Neuronal stem cell (in vitro differentiated cells): ENCODE results near the gene PXK.
"Not testable (repeated sequence)": the region's sequence is repeated elsewhere in the genome, so short reads cannot be mapped to it uniquely, and the experiment has no call there.

Experiments used
- DNase-seq: peaks from one replicate; pipeline ENCODE4 v3.0.0-alpha.2; 2013; ENCODE audit warnings: low spot score
- H2AFZ ChIP-seq: one replicate; pipeline ENCODE4 v1.6.1; 2013; ENCODE audit warnings: mild to moderate bottlenecking, low read length, inconsistent platforms
- H2AK5ac ChIP-seq: 2 replicates; pipeline ENCODE4 v1.6.1; 2013; ENCODE audit warnings: low read depth, mild to moderate bottlenecking, inconsistent platforms, low read length, moderate library complexity, mixed read lengths
- H2BK120ac ChIP-seq: 2 replicates; pipeline ENCODE4 v1.6.1; 2013; ENCODE audit warnings: low read depth, mild to moderate bottlenecking, inconsistent platforms, low read length, moderate library complexity, mixed read lengths
- H2BK12ac ChIP-seq: one replicate; pipeline ENCODE4 v1.6.1; 2013; ENCODE audit warnings: low read length, inconsistent platforms
- H2BK15ac ChIP-seq: 2 replicates; pipeline ENCODE4 v1.6.1; 2013; ENCODE audit warnings: mild to moderate bottlenecking, low read length, inconsistent platforms, mixed read lengths
- H2BK5ac ChIP-seq: one replicate; pipeline ENCODE4 v1.6.1; 2013; ENCODE audit warnings: inconsistent platforms, mild to moderate bottlenecking, low read length, moderate library complexity
- H3K14ac ChIP-seq: one replicate; pipeline ENCODE4 v1.6.1; 2013; ENCODE audit warnings: low read length, inconsistent platforms
- H3K18ac ChIP-seq: 2 replicates; pipeline ENCODE4 v1.6.1; 2013; ENCODE audit warnings: low read length, inconsistent platforms
- H3K23ac ChIP-seq: 2 replicates; pipeline ENCODE4 v1.6.1; 2013; ENCODE audit warnings: low read depth, mild to moderate bottlenecking, mixed read lengths, low read length, inconsistent platforms; ENCODE audit not compliant: poor library complexity
- H3K27ac ChIP-seq: replicated peaks from 3 replicates; pipeline ENCODE4 v1.5.1; 2013; ENCODE audit warnings: low read length, inconsistent platforms
- H3K27me3 ChIP-seq, 3 experiments: 2 replicates each; pipeline ENCODE4 v1.6.1; 2013; ENCODE audit warnings: low read length in 3 of 3, mild to moderate bottlenecking in 2 of 3, inconsistent platforms in 1 of 3, low read depth in 1 of 3, mixed read lengths in 1 of 3, moderate library complexity in 1 of 3; ENCODE audit not compliant: control insufficient read depth in 3 of 3, insufficient read depth in 3 of 3
- H3K36me3 ChIP-seq, 2 donors: replicated peaks in 1 of 2; 2 replicates each; pipeline ENCODE4 v1.6.1; 2013; ENCODE audit warnings: low read length in 2 of 2; ENCODE audit not compliant: control insufficient read depth in 2 of 2, insufficient read depth in 2 of 2
- H3K4ac ChIP-seq: 2 replicates; pipeline ENCODE4 v1.6.1; 2013; ENCODE audit warnings: inconsistent platforms, mild to moderate bottlenecking, low read length, moderate library complexity
- H3K4me1 ChIP-seq, 2 donors: 1 replicate in 1 of 2; 2 replicates in 1 of 2; pipeline ENCODE4 v1.6.1; 2013; ENCODE audit warnings: low read length in 2 of 2, low read depth in 1 of 2; ENCODE audit not compliant: control insufficient read depth in 2 of 2, insufficient read depth in 1 of 2
- H3K4me2 ChIP-seq: one replicate; pipeline ENCODE4 v1.6.1; 2013; ENCODE audit warnings: mild to moderate bottlenecking, low read length, inconsistent platforms; ENCODE audit not compliant: insufficient read depth, poor library complexity, severe bottlenecking
- H3K4me3 ChIP-seq, 2 donors: 2 replicates each; pipeline ENCODE4 v1.5.1; 2013; ENCODE audit warnings: low read length in 2 of 2, mild to moderate bottlenecking in 2 of 2, inconsistent platforms in 1 of 2, moderate library complexity in 1 of 2
- H3K79me1 ChIP-seq: one replicate; pipeline ENCODE4 v1.6.1; 2013; ENCODE audit warnings: low read depth, mild to moderate bottlenecking, inconsistent platforms, low read length, moderate library complexity
- H3K9ac ChIP-seq: one replicate; pipeline ENCODE4 v1.6.1; 2013; ENCODE audit warnings: mild to moderate bottlenecking, low read depth, low read length, inconsistent platforms; ENCODE audit not compliant: poor library complexity
- H3K9me3 ChIP-seq, 2 donors: replicated peaks in 1 of 2; 2 replicates each; pipeline versions ENCODE3 to v1.6.1; 2013; ENCODE audit warnings: low read length in 2 of 2, mild to moderate bottlenecking in 2 of 2, inconsistent platforms in 1 of 2, low read depth in 1 of 2, mixed read lengths in 1 of 2, moderate library complexity in 1 of 2; ENCODE audit not compliant: control insufficient read depth in 2 of 2, insufficient read depth in 1 of 2
- H4K8ac ChIP-seq: one replicate; pipeline ENCODE4 v1.6.1; 2013; ENCODE audit warnings: low read depth, mild to moderate bottlenecking, inconsistent platforms, low read length, moderate library complexity
- H4K91ac ChIP-seq: one replicate; pipeline ENCODE4 v1.6.1; 2013; ENCODE audit warnings: low read length, low read depth, mild to moderate bottlenecking, inconsistent platforms; ENCODE audit not compliant: poor library complexity
- WGBS, 2 donors: extraction: QIAGEN DNeasy Blood & Tissue Kit; methylation state at CpG; one replicate each; pipeline ENCODE4 v1.1.7; 2013; ENCODE audit warnings: missing lambda C conversion rate in 2 of 2, mixed read lengths in 1 of 2; ENCODE audit not compliant: insufficient read length in 2 of 2, insufficient replicate concordance in 1 of 2; ENCODE audit errors: extremely low coverage in 2 of 2; 5-methylcytosine and 5-hydroxymethylcytosine counted together

PXK gene

DNA sequence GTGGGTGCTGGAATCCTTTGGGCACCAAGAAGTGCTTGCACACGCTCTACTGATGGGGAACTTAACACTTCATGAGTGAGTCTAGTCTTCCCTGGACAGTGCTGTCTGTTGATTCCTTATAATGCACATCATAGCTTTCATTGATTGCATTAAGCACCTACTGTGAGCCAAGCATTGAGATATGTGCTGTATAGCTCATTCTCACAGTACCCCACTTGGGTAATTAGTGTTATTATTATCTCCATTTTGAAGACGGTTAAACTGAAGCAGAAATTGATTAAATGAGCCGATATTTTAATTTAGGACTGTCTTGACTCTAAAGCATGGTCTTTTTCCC is 101.4 kb downstream of the PXK start:
- Histone ChIP-seq H3K4me1 (peaks cover 8 to 12% of the 10 kb centered on the region in 2 donors), H3K14ac (no peak overlapping the region), H4K91ac (no peak overlapping the region), H3K36me3 (peaks cover 12 to 32% of the 10 kb centered on the region in 2 donors), H3K4ac (no peak overlapping the region), H3K27me3 (no peaks in the 10 kb centered on the region), H2BK12ac (no peak overlapping the region), H4K8ac (no peak overlapping the region), H2AK5ac (no peak overlapping the region), H3K18ac (no peak overlapping the region), H2BK120ac (no peak overlapping the region), H3K27ac (peak overlapping the region; percentile 87), H3K9me3 (no peaks in the 10 kb centered on the region), H2AFZ (peak overlapping the region; percentile 81), H3K79me1 (no peaks in the 10 kb centered on the region), H2BK5ac (no peak overlapping the region), H3K23ac (no peak overlapping the region), H3K4me2 (peak overlapping the region; percentile 39), H2BK15ac (no peak overlapping the region), H3K9ac (no peak overlapping the region), H3K4me3 (peak overlapping the region; percentile 43 to 92)
- no CpG with 5 or more reads among the region's 3 CpGs for WGBS, 2 donors
- no peak for DNase-seq

DNA sequence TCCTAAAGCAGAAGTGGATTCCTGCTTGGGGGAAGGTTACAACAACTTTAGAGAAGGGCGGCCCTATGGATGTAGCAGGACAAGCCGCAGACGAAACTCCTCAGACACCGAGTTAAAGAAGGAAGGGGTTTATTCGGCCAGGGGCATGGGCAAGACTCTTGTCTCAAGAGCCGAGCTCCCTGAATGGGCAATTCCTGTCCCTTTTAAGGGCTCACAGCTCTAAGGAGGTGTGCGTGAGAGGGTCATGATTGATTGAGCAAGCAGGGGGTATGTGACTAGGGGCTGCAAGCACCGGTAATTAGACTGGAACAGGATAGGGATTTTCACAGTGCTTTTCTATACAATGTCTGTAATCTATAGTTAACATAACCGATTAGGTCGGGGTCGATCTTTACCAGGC is 101.8 kb downstream of the PXK start:
- H3K27ac ChIP-seq: peak overlapping the region; percentile 87
- H4K8ac ChIP-seq: no peak overlapping the region
- H3K4me1 ChIP-seq: peaks cover 8 to 12% of the 10 kb centered on the region in 2 donors
- H4K91ac ChIP-seq: no peak overlapping the region
- no peak overlapping the region for H3K14ac ChIP-seq
- H2BK5ac ChIP-seq: no peak overlapping the region
- no peaks in the 10 kb centered on the region for H3K27me3 ChIP-seq
- WGBS, 2 donors: no CpG with 5 or more reads among the region's 11 CpGs
- H2BK12ac ChIP-seq: no peak overlapping the region
- no peak overlapping the region for H3K9ac ChIP-seq
- no peaks in the 10 kb centered on the region for H3K79me1 ChIP-seq
- H3K4me2 ChIP-seq: peak overlapping the region; percentile 39
- DNase-seq: peak; percentile 57
- H2BK15ac ChIP-seq: no peak overlapping the region
- no peak overlapping the region for H2AFZ ChIP-seq
- no peak overlapping the region for H3K18ac ChIP-seq
- H3K4me3 ChIP-seq: no peak overlapping the region
- no peaks in the 10 kb centered on the region for H3K9me3 ChIP-seq
- H3K36me3 ChIP-seq: peaks cover 10 to 28% of the 10 kb centered on the region in 2 donors
- H3K23ac ChIP-seq: no peak overlapping the region
- no peak overlapping the region for H3K4ac ChIP-seq
- H2AK5ac ChIP-seq: no peak overlapping the region
- no peak overlapping the region for H2BK120ac ChIP-seq

DNA sequence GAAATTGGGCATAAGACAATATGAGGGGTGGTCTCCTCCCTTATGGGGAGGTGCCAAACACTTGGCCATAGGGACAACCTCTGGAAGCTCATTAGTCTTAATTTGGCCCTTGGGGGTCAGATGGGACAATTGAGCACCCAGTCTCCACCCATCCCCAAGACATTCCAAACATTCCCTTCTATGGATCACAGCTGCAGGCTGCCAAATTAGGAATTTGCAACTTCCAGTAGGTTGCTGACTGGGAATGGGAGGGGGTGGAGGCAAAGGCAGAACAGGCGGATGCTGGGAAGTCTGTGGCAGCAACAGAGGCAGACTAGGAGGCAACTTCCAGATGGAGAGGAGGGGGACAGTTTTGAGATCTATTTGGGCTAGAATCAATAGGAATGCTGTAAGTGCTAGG is 102.3 kb downstream of the PXK start:
- Histone ChIP-seq H4K91ac (no peak overlapping the region), H2BK120ac (peak overlapping the region; percentile 63), H3K23ac (no peak overlapping the region), H3K27me3 (no peaks in the 10 kb centered on the region), H3K9ac (no peak overlapping the region), H3K4me2 (no peak overlapping the region), H3K27ac (peak overlapping the region; percentile 87), H3K36me3 (peaks cover 7 to 23% of the 10 kb centered on the region in 2 donors), H2BK15ac (no peak overlapping the region), H3K4ac (no peak overlapping the region), H3K4me1 (peaks cover 8 to 12% of the 10 kb centered on the region in 2 donors), H3K79me1 (no peaks in the 10 kb centered on the region), H3K18ac (no peak overlapping the region), H2AFZ (no peak overlapping the region), H2BK12ac (no peak overlapping the region), H3K4me3 (no peak overlapping the region), H2BK5ac (no peak overlapping the region), H3K14ac (no peak overlapping the region), H3K9me3 (no peaks in the 10 kb centered on the region), H4K8ac (no peak overlapping the region), H2AK5ac (no peak overlapping the region)
- no CpG with 5 or more reads among the region's 1 CpG for WGBS, 2 donors
- DNase-seq: peak; percentile 82

DNA sequence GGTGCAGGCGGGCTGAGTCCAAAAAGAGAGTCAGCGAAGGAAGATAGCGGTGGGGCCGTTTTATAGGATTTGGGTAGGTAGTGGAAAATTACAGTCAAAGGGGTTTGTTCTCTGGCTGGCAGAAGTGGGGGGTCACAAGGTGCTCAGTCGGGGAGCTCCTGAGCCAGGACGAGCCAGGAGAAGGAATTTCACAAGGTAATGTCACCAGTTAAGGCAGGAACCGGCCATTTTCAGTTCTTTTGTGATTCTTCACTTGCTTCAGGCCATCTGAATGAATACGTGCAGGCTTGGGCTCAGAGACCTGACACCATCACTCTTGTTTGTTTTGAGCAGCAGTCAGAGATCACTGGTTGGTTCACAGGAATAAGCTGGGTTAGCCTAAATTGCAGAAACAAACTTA is 104.6 kb downstream of the PXK start:
- not testable (repeated sequence) for H3K9me3 ChIP-seq, H2AK5ac ChIP-seq, H3K14ac ChIP-seq, H2BK15ac ChIP-seq, H3K27me3 ChIP-seq, H3K79me1 ChIP-seq, H2BK5ac ChIP-seq, H3K27ac ChIP-seq, H3K4me3 ChIP-seq, H4K91ac ChIP-seq, H2BK120ac ChIP-seq, H3K4ac ChIP-seq, H2BK12ac ChIP-seq, H3K18ac ChIP-seq, H4K8ac ChIP-seq, H2AFZ ChIP-seq, H3K36me3 ChIP-seq, H3K4me2 ChIP-seq, DNase-seq, H3K9ac ChIP-seq, H3K23ac ChIP-seq
- no CpG with 5 or more reads among the region's 8 CpGs for WGBS, 2 donors
- H3K4me1 ChIP-seq: peaks cover 8 to 12% of the 10 kb centered on the region in 2 donors
